HG02884 (cell line): ENCODE data around the gene UBE3B.

Experiments used
- ATAC-seq: cut with Tn5 transposase; IDR thresholded peaks from one replicate; pipeline ENCODE4 v1.9.1; 2021; ENCODE audit warnings: mild to moderate bottlenecking, moderate library complexity; ENCODE audit not compliant: unreplicated experiment

The UBE3B gene

GRCh38 chr12:109549613-109550270 is 72.3 kb downstream of the UBE3B start:
- ATAC-seq = no peak

GRCh38 chr12:109550281-109550680 is 72.8 kb downstream of the UBE3B start:
- no peak for ATAC-seq

GRCh38 chr12:109551108-109551507 is 73.7 kb downstream of the UBE3B start:
- ATAC-seq = no peak

- ATAC-seq = no peak
These were observed 75.5 kb downstream of the UBE3B start for GRCh38 chr12:109552971-109553370.

GRCh38 chr12:109553483-109553882 is 76.0 kb downstream of the UBE3B start:
- no peak for ATAC-seq

GRCh38 chr12:109553906-109554500 is 76.6 kb downstream of the UBE3B start:
- no peak for ATAC-seq

GRCh38 chr12:109554761-109555160 is 77.3 kb downstream of the UBE3B start:
- no peak for ATAC-seq

- ATAC-seq = no peak
These were observed 78.2 kb downstream of the UBE3B start for GRCh38 chr12:109555431-109556315.

GRCh38 chr12:109557200-109557599 is 79.8 kb downstream of the UBE3B start:
- no peak for ATAC-seq

GRCh38 chr12:109557805-109558204 is 80.4 kb downstream of the UBE3B start:
- no peak for ATAC-seq

- no peak for ATAC-seq
These were observed 81.2 kb downstream of the UBE3B start for GRCh38 chr12:109558374-109559199.

- ATAC-seq = no peak
These were observed 81.7 kb downstream of the UBE3B start for GRCh38 chr12:109559200-109559505.

- ATAC-seq = no peak
These were observed 82.2 kb downstream of the UBE3B start for GRCh38 chr12:109559601-109560000.

- no peak for ATAC-seq
These were observed 83.7 kb downstream of the UBE3B start for GRCh38 chr12:109560867-109561710.

GRCh38 chr12:109561711-109562030 is 84.2 kb downstream of the UBE3B start:
- no peak for ATAC-seq

- no peak for ATAC-seq
These were observed 85.4 kb downstream of the UBE3B start for GRCh38 chr12:109562871-109563270.

- no peak for ATAC-seq
These were observed 86.2 kb downstream of the UBE3B start for GRCh38 chr12:109563291-109564284.

- ATAC-seq = no peak
These were observed 89.0 kb downstream of the UBE3B start for GRCh38 chr12:109566424-109566823.

GRCh38 chr12:109567296-109567695 is 89.9 kb downstream of the UBE3B start:
- no peak for ATAC-seq
